HG03025 (cell line): ENCODE data around the gene LDB2.

Experiments used
- ATAC-seq: cut with Tn5 transposase; IDR thresholded peaks from one replicate; pipeline ENCODE4 v1.9.1; 2021; ENCODE audit warnings: mild to moderate bottlenecking, moderate library complexity; ENCODE audit not compliant: unreplicated experiment, low FRiP score

LDB2 gene

GRCh38 chr4:16728111-16728510 is 170.3 kb downstream of the LDB2 start:
- ATAC-seq = no peak

- no peak for ATAC-seq
These were observed 171.2 kb downstream of the LDB2 start for GRCh38 chr4:16727218-16727617.

GRCh38 chr4:16726368-16727050 is 171.9 kb downstream of the LDB2 start:
- no peak for ATAC-seq

GRCh38 chr4:16725252-16725651 is 173.2 kb downstream of the LDB2 start:
- no peak for ATAC-seq

GRCh38 chr4:16722416-16722815 is 176.0 kb downstream of the LDB2 start:
- ATAC-seq = no peak

- ATAC-seq = no peak
These were observed 176.7 kb downstream of the LDB2 start for GRCh38 chr4:16721613-16722291.

- ATAC-seq = no peak
These were observed 177.7 kb downstream of the LDB2 start for GRCh38 chr4:16720761-16721160.

GRCh38 chr4:16717266-16717970 is 181.0 kb downstream of the LDB2 start:
- ATAC-seq = no peak

GRCh38 chr4:16715482-16715881 is 183.0 kb downstream of the LDB2 start:
- ATAC-seq = no peak

GRCh38 chr4:16714191-16714590 is 184.3 kb downstream of the LDB2 start:
- ATAC-seq = no peak

- ATAC-seq = no peak
These were observed 184.7 kb downstream of the LDB2 start for GRCh38 chr4:16713696-16714095.

- ATAC-seq = no peak
These were observed 185.2 kb downstream of the LDB2 start for GRCh38 chr4:16713271-16713670.

GRCh38 chr4:16710198-16710597 is 188.2 kb downstream of the LDB2 start:
- ATAC-seq = no peak

- ATAC-seq = no peak
These were observed 190.6 kb downstream of the LDB2 start for GRCh38 chr4:16707874-16708273.

- no peak for ATAC-seq
These were observed 192.2 kb downstream of the LDB2 start for GRCh38 chr4:16706251-16706650.

GRCh38 chr4:16705341-16705740 is 193.1 kb downstream of the LDB2 start:
- ATAC-seq = no peak

- no peak for ATAC-seq
These were observed 194.0 kb downstream of the LDB2 start for GRCh38 chr4:16704489-16704888.

- no peak for ATAC-seq
These were observed 202.5 kb downstream of the LDB2 start for GRCh38 chr4:16695896-16696295.

GRCh38 chr4:16694884-16695276 is 203.6 kb downstream of the LDB2 start:
- no peak for ATAC-seq

- no peak for ATAC-seq
These were observed 204.1 kb downstream of the LDB2 start for GRCh38 chr4:16694173-16694883.

GRCh38 chr4:16693641-16694040 is 204.8 kb downstream of the LDB2 start:
- no peak for ATAC-seq
